Lower leg skin (tissue), 4 donors: ENCODE results near the gene GPD1. TPM values are rescaled to one million over a fixed set of nuclear protein-coding genes. Genes with fewer than 3 reads are reported as not detected.

Experiments used
- DNase-seq, 2 donors: peaks; one replicate each; pipeline ENCODE4 v3.0.0-alpha.2; 2019; ENCODE audit warnings: low spot score in 2 of 2
- H3K4me3 ChIP-seq: fragments of 200-600 bp; sonication (generic); 2 replicates; pipeline ENCODE4 v1.5.1; 2017; ENCODE audit warnings: mild to moderate bottlenecking, low read depth; ENCODE audit not compliant: poor library complexity, severe bottlenecking
- POLR2A ChIP-seq, 2 donors: fragments of 450-650 bp; IDR thresholded peaks; one replicate each; pipeline ENCODE4 v1.6.1; 2016 to 2017; ENCODE audit warnings: antibody characterized with exemption in 2 of 2, mild to moderate bottlenecking in 1 of 2, moderate library complexity in 1 of 2
- WGBS, 2 donors: methylation state at CpG; one replicate each; pipeline ENCODE4 v1.1.5; 2018; 5-methylcytosine and 5-hydroxymethylcytosine counted together
- intact Hi-C: fragments of 100-400 bp; cut with DNase I; formaldehyde crosslinking; loops from one replicate; pipeline ENCODE4 v1.15.0; 2023; ENCODE audit warnings: low total_unique reads
- total RNA-seq, 4 donors: library from RNA; depleted of rRNA; stranded (reverse); fragments of >200 nt; gene quantifications; one replicate each; pipeline ENCODE4 v1.1.0, GENCODE V29; 2016
- TF ChIP-seq, protein P1 (sequence below), 3 donors: fragments of 450-650 bp; IDR thresholded peaks; one replicate each; pipeline ENCODE4 v1.5.1; 2016; ENCODE audit warnings: antibody characterized with exemption in 3 of 3, mild to moderate bottlenecking in 3 of 3, moderate library complexity in 2 of 3

Gene GPD1
- total RNA-seq, 4 donors from 2014 or later = 29.9 to 38.8 (median 36.7) TPM

GRCh38 chr12:50075808-50076170 lies 28.0 kb upstream of the GPD1 start:
- intact Hi-C loops = loop anchor here (5.0 kb wide), 1 partner anchor 102 kb away; no protein-coding TSS in a partner anchor
- H3K4me3 ChIP-seq = no peak overlapping the region
- DNase-seq = no peak
- TF ChIP-seq POLR2A (IDR thresholded peaks at IDR 0.05) = no peak
- TF ChIP-seq, protein P1, sequence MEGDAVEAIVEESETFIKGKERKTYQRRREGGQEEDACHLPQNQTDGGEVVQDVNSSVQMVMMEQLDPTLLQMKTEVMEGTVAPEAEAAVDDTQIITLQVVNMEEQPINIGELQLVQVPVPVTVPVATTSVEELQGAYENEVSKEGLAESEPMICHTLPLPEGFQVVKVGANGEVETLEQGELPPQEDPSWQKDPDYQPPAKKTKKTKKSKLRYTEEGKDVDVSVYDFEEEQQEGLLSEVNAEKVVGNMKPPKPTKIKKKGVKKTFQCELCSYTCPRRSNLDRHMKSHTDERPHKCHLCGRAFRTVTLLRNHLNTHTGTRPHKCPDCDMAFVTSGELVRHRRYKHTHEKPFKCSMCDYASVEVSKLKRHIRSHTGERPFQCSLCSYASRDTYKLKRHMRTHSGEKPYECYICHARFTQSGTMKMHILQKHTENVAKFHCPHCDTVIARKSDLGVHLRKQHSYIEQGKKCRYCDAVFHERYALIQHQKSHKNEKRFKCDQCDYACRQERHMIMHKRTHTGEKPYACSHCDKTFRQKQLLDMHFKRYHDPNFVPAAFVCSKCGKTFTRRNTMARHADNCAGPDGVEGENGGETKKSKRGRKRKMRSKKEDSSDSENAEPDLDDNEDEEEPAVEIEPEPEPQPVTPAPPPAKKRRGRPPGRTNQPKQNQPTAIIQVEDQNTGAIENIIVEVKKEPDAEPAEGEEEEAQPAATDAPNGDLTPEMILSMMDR (IDR thresholded peaks at IDR 0.05) = no peak
- 50 to 77% methylated on average over 1 of the region's 1 CpG for WGBS, 2 donors

DNA sequence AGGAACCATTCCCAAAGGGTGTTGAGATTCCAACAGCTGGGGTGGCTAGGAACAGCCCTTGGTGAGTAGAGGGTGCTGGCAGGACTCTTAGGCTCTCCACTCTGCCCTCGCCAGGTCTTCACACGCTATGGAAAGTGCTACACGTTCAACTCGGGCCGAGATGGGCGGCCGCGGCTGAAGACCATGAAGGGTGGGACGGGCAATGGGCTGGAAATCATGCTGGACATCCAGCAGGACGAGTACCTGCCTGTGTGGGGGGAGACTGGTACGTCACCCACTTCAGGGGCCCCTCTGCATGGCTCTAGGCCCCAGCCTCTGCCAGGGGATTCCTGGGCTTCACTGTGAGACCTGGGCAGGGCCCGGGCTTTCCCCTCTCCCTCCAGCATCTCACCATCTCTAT lies 26.7 kb upstream of the GPD1 start:
- intact Hi-C loops = loop anchor here (5.0 kb wide), 1 partner anchor 100 kb away; no protein-coding TSS in a partner anchor
- TF ChIP-seq POLR2A (IDR thresholded peaks at IDR 0.05) = no peak
- TF ChIP-seq, protein P1 (IDR thresholded peaks at IDR 0.05) = no peak
- H3K4me3 ChIP-seq = no peak overlapping the region
- no peak for DNase-seq
- 88 to 90% methylated on average over 12 of the region's 12 CpGs for WGBS, 2 donors

GRCh38 chr12:50078281-50078680 lies 25.5 kb upstream of the GPD1 start:
- WGBS, 2 donors = 97 to 98% methylated on average over 9 to 10 of the region's 10 CpGs
- H3K4me3 ChIP-seq = no peak overlapping the region
- intact Hi-C loops = loop anchor here (5.0 kb wide), 1 partner anchor 99 kb away; no protein-coding TSS in a partner anchor
- DNase-seq = no peak
- TF ChIP-seq POLR2A (IDR thresholded peaks at IDR 0.05) = no peak
- TF ChIP-seq, protein P1 (IDR thresholded peaks at IDR 0.05) = no peak

- TF ChIP-seq, protein P1 (IDR thresholded peaks at IDR 0.05) = no peak
- TF ChIP-seq POLR2A (IDR thresholded peaks at IDR 0.05) = no peak
- WGBS, 2 donors = 86 to 94% methylated on average over 5 of the region's 5 CpGs
Measured at GRCh38 chr12:50079771-50080170, 24.0 kb upstream of the GPD1 start.

GRCh38 chr12:50081096-50081808 lies 22.6 kb upstream of the GPD1 start:
- 37 to 45% methylated on average over 44 to 46 of the region's 46 CpGs for WGBS, 2 donors
- intact Hi-C loops = no loop called here
- TF ChIP-seq, protein P1 (IDR thresholded peaks at IDR 0.05) = no peak
- no peak for TF ChIP-seq POLR2A (IDR thresholded peaks at IDR 0.05)
- DNase-seq = no peak
- no peak overlapping the region for H3K4me3 ChIP-seq

More at GRCh38 chr12:50079771-50080170, 24.0 kb upstream of the GPD1 start:
- H3K4me3 ChIP-seq = no peak overlapping the region
- DNase-seq = no peak
- intact Hi-C loops = loop anchor here (5.0 kb wide), 1 partner anchor 98 kb away; no protein-coding TSS in a partner anchor
